Muscle of leg (tissue), 16 donors: ENCODE data around the gene IFI27L1. TPM values are rescaled to one million over a fixed set of nuclear protein-coding genes. Genes with fewer than 3 reads are reported as not detected.
A peak's percentile ranks its signal among the peaks of the same experiment; 100 is the strongest.

Experiments used
- DNase-seq: peaks from one replicate; pipeline ENCODE4 v3.0.0; 2013
- H3K27ac ChIP-seq: one replicate; pipeline ENCODE4 v1.5.1; 2013; ENCODE audit warnings: mild to moderate bottlenecking, low read length, control low read depth
- H3K27me3 ChIP-seq: one replicate; pipeline ENCODE4 v1.6.1; 2013; ENCODE audit warnings: low read length; ENCODE audit not compliant: control insufficient read depth, insufficient read depth
- H3K36me3 ChIP-seq: one replicate; pipeline ENCODE4 v1.6.1; 2013; ENCODE audit warnings: low read length; ENCODE audit not compliant: control insufficient read depth, insufficient read depth
- H3K4me1 ChIP-seq: one replicate; pipeline ENCODE4 v1.6.1; 2013; ENCODE audit warnings: low read length; ENCODE audit not compliant: control insufficient read depth, insufficient read depth
- H3K4me3 ChIP-seq: one replicate; pipeline ENCODE4 v1.5.1; 2013; ENCODE audit warnings: low read length, control low read depth
- H3K9me3 ChIP-seq: replicated peaks from 2 replicates; pipeline ENCODE4 v1.6.1; 2013; ENCODE audit warnings: low read depth, low read length; ENCODE audit not compliant: control insufficient read depth
- WGBS: methylation state at CpG from one replicate; pipeline ENCODE4 v1.1.5; 2013; ENCODE audit warnings: missing lambda C conversion rate; ENCODE audit not compliant: insufficient coverage; 5-methylcytosine and 5-hydroxymethylcytosine counted together
- long read RNA-seq, 11 donors: transcript quantifications; one replicate each; lab custom pipeline, GENCODE V29; 2026
- polyA plus RNA-seq, 8 donors: library from polyadenylated mRNA; unstranded; fragments of 120-200 nt; gene quantifications; one replicate each; pipeline versions ENCODE4 v1.2.1 to v1.2.3, GENCODE V29; 2013; ENCODE audit warnings: inconsistent platforms in 1 of 8, low replicate concordance in 1 of 8; ENCODE audit not compliant: insufficient read length in 8 of 8, insufficient read depth in 1 of 8
- total RNA-seq: library from RNA; stranded (reverse); fragments of 120-200 nt; gene quantifications from one replicate; pipeline ENCODE4 v1.2.4, GENCODE V29; 2013

Gene IFI27L1, protein sequence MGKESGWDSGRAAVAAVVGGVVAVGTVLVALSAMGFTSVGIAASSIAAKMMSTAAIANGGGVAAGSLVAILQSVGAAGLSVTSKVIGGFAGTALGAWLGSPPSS
- 17.2 TPM for total RNA-seq
- 10 to 100 TPM in 7 of 8 donors, 1 to 10 TPM in 1; 10.0 to 19.8 (median 15.0) TPM for polyA plus RNA-seq
- long read RNA-seq, donor 1, partial matches to known transcripts = 7 of 17 reads
- long read RNA-seq, donor 1, other reads (novel, unspliced or antisense) = 10 of 17 reads
- long read RNA-seq, donor 2, partial matches to known transcripts = 0 of 1 reads
- long read RNA-seq, donor 2, other reads (novel, unspliced or antisense) = 0 of 1 reads
- long read RNA-seq, donor 3, transcript IFI27L1-209 (5 exons, 680 nt) = major isoform, 5 of 26 reads
- long read RNA-seq, donor 3, partial matches to known transcripts = 11 of 26 reads
- long read RNA-seq, donor 3, other reads (novel, unspliced or antisense) = 8 of 26 reads
- long read RNA-seq, donor 4, partial matches to known transcripts = 0 of 1 reads
- long read RNA-seq, donor 4, other reads (novel, unspliced or antisense) = 0 of 1 reads
- long read RNA-seq, donor 5, transcript IFI27L1-209 (5 exons, 680 nt) = major isoform, 5 of 6 reads
- long read RNA-seq, donor 5, partial matches to known transcripts = 0 of 6 reads
- long read RNA-seq, donor 5, other reads (novel, unspliced or antisense) = 0 of 6 reads
- long read RNA-seq, donor 6, transcript IFI27L1-209 (5 exons, 680 nt) = major isoform, 9 of 20 reads
- long read RNA-seq, donor 6, partial matches to known transcripts = 11 of 20 reads
- long read RNA-seq, donor 6, other reads (novel, unspliced or antisense) = 0 of 20 reads
- long read RNA-seq, donor 7, partial matches to known transcripts = 0 of 5 reads
- long read RNA-seq, donor 7, other reads (novel, unspliced or antisense) = 0 of 5 reads
- long read RNA-seq, donor 8, partial matches to known transcripts = 7 of 8 reads
- long read RNA-seq, donor 8, other reads (novel, unspliced or antisense) = 0 of 8 reads
- long read RNA-seq, donor 9, partial matches to known transcripts = 0 of 1 reads
- long read RNA-seq, donor 9, other reads (novel, unspliced or antisense) = 0 of 1 reads
- long read RNA-seq, donor 10, transcript IFI27L1-209 (5 exons, 680 nt) = major isoform, 6 of 19 reads
- long read RNA-seq, donor 10, partial matches to known transcripts = 11 of 19 reads
- long read RNA-seq, donor 10, other reads (novel, unspliced or antisense) = 0 of 19 reads
- long read RNA-seq, donor 11, partial matches to known transcripts = 8 of 11 reads
- long read RNA-seq, donor 11, other reads (novel, unspliced or antisense) = 0 of 11 reads

DNA sequence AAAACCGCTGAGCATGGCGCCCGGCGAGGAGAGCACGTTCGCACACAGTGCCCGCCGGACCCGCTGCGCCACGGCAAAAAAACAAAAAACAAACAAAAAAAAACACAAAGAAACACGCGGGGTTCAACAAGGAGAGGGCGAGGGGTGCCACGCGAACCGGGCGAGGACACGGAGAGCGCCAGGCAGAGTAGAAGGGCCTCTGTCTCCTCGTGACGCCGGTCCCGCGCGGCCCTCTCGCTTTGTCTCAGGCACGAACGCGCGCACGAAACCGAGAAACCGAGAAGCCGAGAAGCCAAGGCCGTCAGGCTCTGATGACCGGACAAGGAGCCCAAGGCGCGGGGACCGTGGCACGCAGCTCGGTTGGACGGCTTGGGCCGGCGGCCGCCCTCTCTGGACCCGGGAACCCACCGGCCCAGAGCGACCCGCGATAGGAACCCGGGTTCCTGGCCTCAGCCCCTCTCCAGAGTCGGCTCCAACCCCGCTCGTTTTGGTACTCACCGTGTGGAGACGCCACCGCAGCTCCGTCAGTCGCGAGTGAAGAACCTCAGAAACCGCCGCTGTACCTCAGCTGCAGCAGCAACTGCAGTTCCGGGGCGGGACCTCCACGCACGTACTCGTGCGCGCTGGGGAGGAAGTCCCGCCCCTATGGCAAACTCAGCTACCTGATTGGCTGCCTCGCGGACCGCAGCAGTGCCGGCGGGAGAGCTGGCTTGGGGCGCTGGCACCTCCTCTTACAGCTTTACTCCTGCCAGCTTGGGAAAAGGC lies at the start of gene IFI27L1, which contains the start of gene DDX24:
TSS of gene IFI27L1 (plus strand) at position 690 of the 765 bp plus-strand sequence. CDS start 15,628 bp downstream, outside the sequence.
TSS of gene DDX24 (minus strand) at position 582 of the 765 bp plus-strand sequence. CDS start 1,460 bp downstream, outside the sequence.
- Histone ChIP-seq H3K9me3 (peaks cover 3% of the 10 kb centered on the region), H3K4me3 (peak within 1 kb of the TSS; percentile 89), H3K36me3 (peaks cover 21% of the 10 kb centered on the region), H3K4me1 (peaks cover 25% of the 10 kb centered on the region), H3K27me3 (no peaks in the 10 kb centered on the region), H3K27ac (peak within 1 kb of the TSS; percentile 94)
- WGBS = under 1% methylated on average over 65 of the region's 77 CpGs
- peak; percentile 98 for DNase-seq

DNA sequence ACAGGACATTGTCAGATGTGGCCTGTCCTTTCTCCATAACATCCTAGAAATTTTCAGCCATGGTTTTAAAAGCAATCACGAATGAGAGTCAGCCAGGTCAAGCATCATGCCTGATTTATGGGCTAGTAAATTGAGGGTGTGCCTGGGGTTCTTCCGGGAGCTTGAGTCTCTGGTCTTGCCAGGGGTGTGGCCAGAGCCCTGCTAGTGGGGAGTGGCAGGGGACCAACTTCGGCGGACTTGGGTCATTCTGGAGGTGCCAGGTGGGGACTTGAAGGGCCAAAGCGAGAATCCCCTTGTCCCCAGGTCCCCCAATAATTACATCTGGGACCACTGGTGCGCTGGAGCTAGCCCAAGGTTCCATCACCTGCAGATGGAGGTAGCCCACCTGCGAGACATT lies 49.2 kb upstream of the IFI27L1 start:
- 80% methylated on average over 2 of the region's 7 CpGs for WGBS

DNA sequence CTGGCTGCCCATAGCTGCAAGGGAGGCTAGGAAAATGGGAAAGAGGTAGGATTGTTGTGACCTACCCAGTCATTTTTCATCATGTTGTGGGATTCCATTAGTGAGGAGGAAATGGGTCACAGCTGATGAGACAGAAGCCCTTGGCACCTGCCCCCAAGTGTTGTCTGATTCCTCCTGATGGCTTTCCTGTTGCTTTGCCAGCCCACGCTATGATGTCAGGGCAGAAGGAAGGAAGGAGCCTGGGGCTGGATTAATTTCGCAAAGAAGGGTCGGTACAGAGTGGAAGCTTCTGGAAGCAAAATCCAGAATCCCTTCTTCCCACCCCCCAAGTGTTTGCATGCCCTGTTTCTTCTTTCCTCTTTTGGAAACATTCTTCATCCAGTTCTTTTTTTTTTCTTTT lies 46.2 kb upstream of the IFI27L1 start:
- Histone ChIP-seq H3K9me3 (peaks cover 5% of the 10 kb centered on the region), H3K36me3 (no peaks in the 10 kb centered on the region), H3K27me3 (no peaks in the 10 kb centered on the region), H3K27ac (no peak overlapping the region), H3K4me1 (no peaks in the 10 kb centered on the region), H3K4me3 (no peak overlapping the region)
- WGBS = no CpG with 5 or more reads among the region's 3 CpGs
- DNase-seq = no peak

More for the DNA sequence above, 49.2 kb upstream of the IFI27L1 start:
- peaks cover 2% of the 10 kb centered on the region for H3K4me1 ChIP-seq
- peaks cover under 1% of the 10 kb centered on the region for H3K27me3 ChIP-seq
- no peak for DNase-seq
- H3K4me3 ChIP-seq = no peak overlapping the region
- H3K9me3 ChIP-seq = peaks cover 5% of the 10 kb centered on the region
- no peaks in the 10 kb centered on the region for H3K36me3 ChIP-seq
- no peak overlapping the region for H3K27ac ChIP-seq

DNA sequence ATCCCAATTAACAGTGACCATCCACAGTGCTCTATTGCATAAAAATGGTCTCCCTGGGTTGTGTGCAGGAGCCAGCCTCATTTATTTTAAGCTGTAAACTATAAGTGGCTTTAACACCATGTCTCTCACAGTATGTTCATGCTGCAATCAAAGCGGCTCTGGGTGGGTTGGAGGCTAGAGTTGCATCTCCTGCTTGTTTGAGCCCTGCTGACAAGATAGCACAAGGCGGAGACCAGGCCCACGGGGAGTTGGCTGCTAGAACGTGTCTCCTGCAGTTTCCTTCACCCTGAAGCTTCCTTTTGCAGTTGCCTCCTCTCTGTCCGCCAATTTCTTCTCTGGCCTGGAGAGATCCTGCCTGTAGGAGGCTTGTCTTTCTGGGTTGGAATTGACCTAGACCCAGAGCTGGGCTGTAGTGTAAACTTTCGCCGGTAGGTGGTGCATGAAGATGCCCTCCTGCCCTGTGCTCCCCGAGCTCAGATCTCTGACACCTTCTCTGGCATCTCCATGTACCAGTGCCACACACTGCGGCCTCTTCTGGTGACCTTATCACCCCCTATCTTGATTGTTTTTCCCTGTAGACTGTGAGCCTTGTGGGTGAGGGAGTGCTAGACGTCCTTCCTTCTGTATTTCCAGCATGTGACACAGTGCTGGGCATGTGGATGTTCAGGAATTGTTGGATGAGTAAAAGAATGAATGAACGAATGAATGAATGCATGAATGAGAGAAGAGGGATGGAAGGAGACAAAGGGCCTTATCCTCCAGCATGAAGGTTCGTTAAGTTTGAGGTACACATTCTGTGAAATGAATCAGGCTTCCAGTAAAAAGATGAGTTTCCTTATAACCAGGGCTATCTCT lies 44.6 kb upstream of the IFI27L1 start:
- Histone ChIP-seq H3K36me3 (no peaks in the 10 kb centered on the region), H3K27me3 (no peaks in the 10 kb centered on the region), H3K27ac (no peak overlapping the region), H3K4me3 (no peak overlapping the region), H3K9me3 (peaks cover 5% of the 10 kb centered on the region), H3K4me1 (peaks cover 2% of the 10 kb centered on the region)
- WGBS = 35% methylated on average over 8 of the region's 12 CpGs
- DNase-seq = peak; percentile 58

DNA sequence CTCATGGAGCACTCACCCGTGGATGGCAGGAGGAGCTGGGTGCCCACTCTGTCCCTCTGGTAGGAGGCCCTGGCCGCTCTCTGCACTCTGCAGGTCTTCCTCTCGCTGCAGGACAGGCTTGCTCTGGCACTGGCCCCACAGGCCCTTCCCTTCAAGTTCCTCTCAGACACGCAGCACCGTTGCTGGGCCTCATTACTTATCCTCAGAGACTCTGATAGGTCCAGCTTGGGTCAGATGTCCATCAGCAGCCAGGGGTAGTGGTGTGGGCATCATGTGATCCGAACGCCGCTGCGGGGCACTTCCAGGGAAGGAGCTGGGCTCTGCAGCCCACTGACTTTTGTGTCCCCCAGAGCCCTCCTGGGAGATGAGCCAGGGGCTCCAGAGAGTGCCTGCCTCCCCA lies 43.2 kb upstream of the IFI27L1 start:
- Histone ChIP-seq H3K27ac (no peak overlapping the region), H3K36me3 (no peaks in the 10 kb centered on the region), H3K4me1 (peaks cover 9% of the 10 kb centered on the region), H3K9me3 (peaks cover 5% of the 10 kb centered on the region), H3K4me3 (no peak overlapping the region), H3K27me3 (no peaks in the 10 kb centered on the region)
- WGBS = 78% methylated on average over 7 of the region's 9 CpGs
- DNase-seq = no peak

DNA sequence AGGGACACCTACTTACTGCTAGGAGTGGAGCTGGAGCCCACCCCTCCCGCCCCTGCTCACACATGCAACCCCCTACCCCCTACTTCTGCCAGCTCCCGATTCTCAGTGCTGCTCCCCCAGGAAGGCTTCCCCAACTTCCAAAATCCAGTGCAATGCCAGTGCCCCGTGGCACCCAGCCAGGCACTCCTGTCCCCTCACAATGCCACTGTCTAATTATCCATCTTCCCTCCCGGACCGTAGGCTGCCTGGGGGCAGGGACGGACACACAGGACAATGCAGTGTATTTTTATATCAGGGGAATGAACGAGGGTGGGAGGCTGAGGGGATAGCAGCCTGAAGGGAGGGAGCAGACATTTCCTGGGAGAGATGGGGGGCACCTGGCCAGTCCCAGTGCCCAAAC lies 42.6 kb upstream of the IFI27L1 start:
- peaks cover 5% of the 10 kb centered on the region for H3K9me3 ChIP-seq
- no peak overlapping the region for H3K4me3 ChIP-seq
- peaks cover 9% of the 10 kb centered on the region for H3K4me1 ChIP-seq
- 76% methylated on average over 4 of the region's 7 CpGs for WGBS
- DNase-seq = no peak
- H3K36me3 ChIP-seq = peaks cover 1% of the 10 kb centered on the region
- H3K27ac ChIP-seq = no peak overlapping the region
- no peaks in the 10 kb centered on the region for H3K27me3 ChIP-seq

DNA sequence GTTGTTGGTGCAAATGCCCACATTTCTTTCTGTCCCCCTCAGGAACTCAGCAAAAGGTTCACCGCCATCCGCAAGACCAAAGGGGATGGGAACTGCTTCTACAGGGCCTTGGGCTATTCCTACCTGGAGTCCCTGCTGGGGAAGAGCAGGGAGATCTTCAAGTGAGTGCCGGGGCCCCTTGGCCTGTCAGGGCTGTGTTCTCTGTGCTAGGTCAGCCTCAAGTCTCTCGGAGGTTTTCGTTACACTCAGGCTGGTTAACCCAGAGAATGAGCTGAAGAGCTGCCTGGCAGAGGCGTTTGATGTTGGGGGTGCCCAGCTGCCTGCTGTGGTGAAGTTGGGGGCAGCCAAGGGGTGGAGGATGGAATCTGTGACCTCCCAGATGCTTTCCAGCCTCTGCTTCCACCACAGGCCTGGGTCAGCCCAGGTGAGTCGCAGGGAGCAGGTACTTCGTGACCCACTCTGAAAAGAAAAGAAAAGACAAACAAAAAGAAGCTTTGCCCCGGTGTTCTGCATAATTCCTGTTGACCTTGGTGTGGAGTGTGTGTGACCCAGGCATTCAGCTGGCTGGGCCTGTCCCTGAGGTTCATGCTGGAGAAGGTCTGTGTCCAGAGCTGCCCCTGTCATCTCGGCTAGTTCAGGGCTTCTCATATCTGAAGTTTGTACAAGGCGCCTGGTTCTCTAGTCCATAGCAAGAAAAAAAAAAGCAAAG lies 42.0 kb upstream of the IFI27L1 start:
- Histone ChIP-seq H3K36me3 (peaks cover 7% of the 10 kb centered on the region), H3K4me3 (no peak overlapping the region), H3K27ac (no peak overlapping the region), H3K27me3 (no peaks in the 10 kb centered on the region), H3K9me3 (peaks cover 5% of the 10 kb centered on the region), H3K4me1 (peaks cover 9% of the 10 kb centered on the region)
- no peak for DNase-seq
- WGBS = 85% methylated on average over 7 of the region's 11 CpGs

DNA sequence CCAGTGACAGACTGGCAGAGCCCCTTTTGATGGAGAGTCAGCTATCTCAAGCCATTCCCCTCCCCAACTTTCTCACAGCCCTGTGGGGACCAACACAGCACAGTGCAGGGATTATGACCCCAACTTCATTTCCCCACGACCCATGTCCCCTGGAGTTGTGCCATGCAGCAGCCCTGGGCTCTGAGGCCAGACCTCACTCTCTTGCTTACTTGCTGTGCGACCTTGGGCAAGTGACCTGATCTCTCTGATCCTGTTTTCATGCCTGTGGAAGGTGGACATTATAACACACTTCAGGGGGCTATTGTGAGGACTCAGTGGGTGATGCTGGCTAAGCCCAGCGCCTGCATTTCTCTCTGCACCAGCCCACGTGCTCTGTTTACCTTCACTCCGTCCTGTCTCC lies 40.9 kb upstream of the IFI27L1 start:
- no peak overlapping the region for H3K4me3 ChIP-seq
- H3K27ac ChIP-seq = no peak overlapping the region
- peaks cover 17% of the 10 kb centered on the region for H3K36me3 ChIP-seq
- H3K4me1 ChIP-seq = peaks cover 9% of the 10 kb centered on the region
- no peak for DNase-seq
- WGBS = 80% methylated on average over 1 of the region's 5 CpGs
- no peaks in the 10 kb centered on the region for H3K27me3 ChIP-seq
- no peaks in the 10 kb centered on the region for H3K9me3 ChIP-seq
